ENCODE data around the gene ABI3.

The ABI3 gene

DNA sequence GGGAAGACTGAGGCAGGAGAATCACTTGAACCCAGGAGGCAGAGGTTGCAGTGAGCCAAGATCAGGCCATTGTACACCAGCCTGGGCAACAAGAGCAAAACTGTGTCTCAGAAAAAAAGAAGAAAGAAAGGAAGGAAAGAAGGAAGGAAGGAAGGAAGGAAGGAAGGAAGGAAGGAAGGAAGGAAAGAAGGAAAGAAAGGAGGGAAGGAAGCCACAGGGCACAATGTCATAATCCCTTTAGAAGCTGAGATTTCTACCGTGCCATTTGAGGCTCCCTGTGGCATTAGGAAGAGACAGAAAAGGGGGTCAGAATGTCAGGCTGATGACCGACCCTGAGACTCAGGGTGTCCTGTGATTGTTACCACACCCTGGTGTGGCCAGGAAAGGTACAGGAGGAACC, 6.7 kb upstream of the ABI3 start:
- TF ChIP-seq, protein P1, sequence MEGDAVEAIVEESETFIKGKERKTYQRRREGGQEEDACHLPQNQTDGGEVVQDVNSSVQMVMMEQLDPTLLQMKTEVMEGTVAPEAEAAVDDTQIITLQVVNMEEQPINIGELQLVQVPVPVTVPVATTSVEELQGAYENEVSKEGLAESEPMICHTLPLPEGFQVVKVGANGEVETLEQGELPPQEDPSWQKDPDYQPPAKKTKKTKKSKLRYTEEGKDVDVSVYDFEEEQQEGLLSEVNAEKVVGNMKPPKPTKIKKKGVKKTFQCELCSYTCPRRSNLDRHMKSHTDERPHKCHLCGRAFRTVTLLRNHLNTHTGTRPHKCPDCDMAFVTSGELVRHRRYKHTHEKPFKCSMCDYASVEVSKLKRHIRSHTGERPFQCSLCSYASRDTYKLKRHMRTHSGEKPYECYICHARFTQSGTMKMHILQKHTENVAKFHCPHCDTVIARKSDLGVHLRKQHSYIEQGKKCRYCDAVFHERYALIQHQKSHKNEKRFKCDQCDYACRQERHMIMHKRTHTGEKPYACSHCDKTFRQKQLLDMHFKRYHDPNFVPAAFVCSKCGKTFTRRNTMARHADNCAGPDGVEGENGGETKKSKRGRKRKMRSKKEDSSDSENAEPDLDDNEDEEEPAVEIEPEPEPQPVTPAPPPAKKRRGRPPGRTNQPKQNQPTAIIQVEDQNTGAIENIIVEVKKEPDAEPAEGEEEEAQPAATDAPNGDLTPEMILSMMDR (IDR thresholded peaks at IDR 0.05): no peak

DNA sequence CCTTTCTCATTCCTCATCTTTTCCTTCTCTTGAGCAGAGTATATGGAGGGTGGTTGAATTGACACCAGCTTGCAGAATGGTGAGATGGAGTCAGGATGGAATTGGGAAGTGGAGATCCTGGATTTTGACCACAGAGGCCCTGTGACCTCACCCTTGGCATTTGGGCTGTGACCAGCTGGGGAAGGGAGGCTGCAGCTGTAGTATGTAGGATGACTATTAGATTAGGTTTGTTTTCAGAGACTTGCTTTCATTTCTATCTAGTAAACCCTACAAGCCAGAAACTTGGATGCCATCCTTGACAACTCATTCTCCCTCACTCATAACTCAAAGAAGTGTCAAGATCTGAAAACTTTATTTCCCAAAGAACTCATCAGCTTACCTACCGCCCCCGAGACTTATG, 6.0 kb upstream of the ABI3 start:
- TF ChIP-seq, protein P1 (IDR thresholded peaks at IDR 0.05): no peak

DNA sequence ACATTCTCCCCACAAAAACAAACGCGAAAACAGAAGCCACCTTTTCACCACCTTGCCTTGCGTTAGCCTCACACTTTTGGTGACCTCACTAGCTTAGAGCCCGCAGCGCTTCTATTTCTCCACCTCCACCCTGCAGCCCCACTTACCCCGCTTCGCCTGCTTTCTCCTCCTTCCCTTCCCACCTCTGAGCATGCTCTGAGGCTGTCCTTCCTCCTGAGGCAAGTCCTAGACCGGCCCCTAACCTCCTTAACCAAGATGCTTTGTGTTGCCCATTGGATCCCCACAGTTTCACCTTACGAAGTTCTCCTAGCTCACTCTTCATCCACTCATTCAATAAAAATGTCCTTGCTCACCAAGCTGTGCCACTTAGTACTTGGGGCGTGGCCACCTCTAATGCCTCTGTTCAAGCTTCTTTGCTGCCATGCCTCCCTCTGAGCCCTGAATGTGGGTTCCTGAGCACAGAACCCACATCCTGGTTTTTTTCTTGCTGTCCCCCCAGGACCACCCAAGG, 1.4 kb upstream of the ABI3 start:
- TF ChIP-seq, protein P1 (IDR thresholded peaks at IDR 0.05): no peak

GRCh38 chr17:49213399-49213798, 2.9 kb downstream of the ABI3 start:
- TF ChIP-seq, protein P1 (IDR thresholded peaks at IDR 0.05): no peak

DNA sequence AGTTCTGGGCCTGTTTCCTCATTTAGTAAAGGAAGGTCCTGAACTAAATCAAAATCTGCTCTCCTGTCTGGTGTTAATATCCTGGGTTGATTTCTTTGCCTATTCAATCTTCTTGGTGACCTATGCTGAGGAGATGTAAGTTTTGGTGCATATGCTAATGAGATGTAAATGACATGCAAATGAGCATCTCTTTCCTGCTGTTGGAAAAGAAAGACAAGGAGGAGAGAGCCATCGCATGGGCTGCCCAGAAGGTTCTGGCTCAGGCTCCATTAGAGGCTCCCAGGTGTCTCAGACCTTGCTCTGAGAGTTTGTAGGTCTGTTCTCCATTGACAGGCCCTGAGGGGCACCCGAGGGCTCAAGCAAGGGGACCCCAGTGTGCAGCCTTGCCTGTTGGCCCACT, 3.3 kb downstream of the ABI3 start:
- TF ChIP-seq, protein P1 (IDR thresholded peaks at IDR 0.05): no peak

- TF ChIP-seq, protein P1 (IDR thresholded peaks at IDR 0.05): no peak
These were observed 4.3 kb downstream of the ABI3 start for GRCh38 chr17:49214676-49215360.

GRCh38 chr17:49216482-49216881, 6.0 kb downstream of the ABI3 start:
- TF ChIP-seq, protein P1 (IDR thresholded peaks at IDR 0.05): no peak
